ENCODE measurements around the gene NEBL.

- TF ChIP-seq, protein P1, sequence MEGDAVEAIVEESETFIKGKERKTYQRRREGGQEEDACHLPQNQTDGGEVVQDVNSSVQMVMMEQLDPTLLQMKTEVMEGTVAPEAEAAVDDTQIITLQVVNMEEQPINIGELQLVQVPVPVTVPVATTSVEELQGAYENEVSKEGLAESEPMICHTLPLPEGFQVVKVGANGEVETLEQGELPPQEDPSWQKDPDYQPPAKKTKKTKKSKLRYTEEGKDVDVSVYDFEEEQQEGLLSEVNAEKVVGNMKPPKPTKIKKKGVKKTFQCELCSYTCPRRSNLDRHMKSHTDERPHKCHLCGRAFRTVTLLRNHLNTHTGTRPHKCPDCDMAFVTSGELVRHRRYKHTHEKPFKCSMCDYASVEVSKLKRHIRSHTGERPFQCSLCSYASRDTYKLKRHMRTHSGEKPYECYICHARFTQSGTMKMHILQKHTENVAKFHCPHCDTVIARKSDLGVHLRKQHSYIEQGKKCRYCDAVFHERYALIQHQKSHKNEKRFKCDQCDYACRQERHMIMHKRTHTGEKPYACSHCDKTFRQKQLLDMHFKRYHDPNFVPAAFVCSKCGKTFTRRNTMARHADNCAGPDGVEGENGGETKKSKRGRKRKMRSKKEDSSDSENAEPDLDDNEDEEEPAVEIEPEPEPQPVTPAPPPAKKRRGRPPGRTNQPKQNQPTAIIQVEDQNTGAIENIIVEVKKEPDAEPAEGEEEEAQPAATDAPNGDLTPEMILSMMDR (IDR thresholded peaks at IDR 0.05), result no peak
- TF ChIP-seq POLR2AphosphoS5 (IDR thresholded peaks at IDR 0.05; ENCODE audit: insufficient read depth in 1 of 2, low read depth in 1 of 2) (no peak), POLR2A (IDR thresholded peaks at IDR 0.05) (no peak)
These were observed 19.6 kb downstream of the NEBL start for GRCh38 chr10:20877554-20877953.

Data from vagina (tissue), 2 donors.